RWPE2 (cell line): ENCODE results near the gene OR3A2.
"Not testable (repeated sequence)": the region's sequence is repeated elsewhere in the genome, so short reads cannot be mapped to it uniquely, and the experiment has no call there.

Source experiments
- ATAC-seq: fragments of 200-7000 bp; cut with Tn5 transposase; 3 replicates; pipeline ENCODE4 v1.9.1; 2021; ENCODE audit warnings: low read depth
- DNase-seq: peaks from one replicate; pipeline ENCODE4 v3.0.0-alpha.2; 2020; ENCODE audit warnings: low spot score
- H3K27ac ChIP-seq: fragments of 450-650 bp; 2 replicates; pipeline ENCODE4 v1.5.1; 2017; ENCODE audit warnings: mild to moderate bottlenecking; ENCODE audit not compliant: poor library complexity, severe bottlenecking
- H3K27me3 ChIP-seq: fragments of 250-450 bp; sonication (Bioruptor Pico); 2 replicates; pipeline ENCODE4 v1.5.1; 2021; ENCODE audit warnings: mild to moderate bottlenecking, moderate library complexity; ENCODE audit not compliant: insufficient read depth, poor library complexity, severe bottlenecking
- H3K36me3 ChIP-seq: fragments of 250-450 bp; sonication (Bioruptor Pico); 2 replicates; pipeline ENCODE4 v1.5.1; 2020; ENCODE audit warnings: low read depth, mild to moderate bottlenecking, moderate library complexity
- H3K4me1 ChIP-seq: fragments of 250-450 bp; sonication (Bioruptor Pico); 2 replicates; pipeline ENCODE4 v1.5.1; 2021; ENCODE audit warnings: mild to moderate bottlenecking, moderate library complexity; ENCODE audit not compliant: insufficient read depth, poor library complexity, severe bottlenecking
- H3K4me3 ChIP-seq: fragments of 250-450 bp; sonication (Bioruptor Pico); 2 replicates; pipeline ENCODE4 v1.5.1; 2021; ENCODE audit warnings: mild to moderate bottlenecking, moderate library complexity; ENCODE audit not compliant: severe bottlenecking
- H3K9me3 ChIP-seq: fragments of 250-450 bp; sonication (Bioruptor Pico); 2 replicates; pipeline ENCODE4 v1.5.1; 2021; ENCODE audit warnings: mild to moderate bottlenecking, moderate library complexity; ENCODE audit not compliant: severe bottlenecking
- TF ChIP-seq, protein P1 (sequence below): fragments of 450-650 bp; IDR thresholded peaks from one replicate; pipeline ENCODE4 v1.5.1; 2017; ENCODE audit warnings: mild to moderate bottlenecking, moderate library complexity; ENCODE audit not compliant: poor library complexity, severe bottlenecking

OR3A2 gene

DNA sequence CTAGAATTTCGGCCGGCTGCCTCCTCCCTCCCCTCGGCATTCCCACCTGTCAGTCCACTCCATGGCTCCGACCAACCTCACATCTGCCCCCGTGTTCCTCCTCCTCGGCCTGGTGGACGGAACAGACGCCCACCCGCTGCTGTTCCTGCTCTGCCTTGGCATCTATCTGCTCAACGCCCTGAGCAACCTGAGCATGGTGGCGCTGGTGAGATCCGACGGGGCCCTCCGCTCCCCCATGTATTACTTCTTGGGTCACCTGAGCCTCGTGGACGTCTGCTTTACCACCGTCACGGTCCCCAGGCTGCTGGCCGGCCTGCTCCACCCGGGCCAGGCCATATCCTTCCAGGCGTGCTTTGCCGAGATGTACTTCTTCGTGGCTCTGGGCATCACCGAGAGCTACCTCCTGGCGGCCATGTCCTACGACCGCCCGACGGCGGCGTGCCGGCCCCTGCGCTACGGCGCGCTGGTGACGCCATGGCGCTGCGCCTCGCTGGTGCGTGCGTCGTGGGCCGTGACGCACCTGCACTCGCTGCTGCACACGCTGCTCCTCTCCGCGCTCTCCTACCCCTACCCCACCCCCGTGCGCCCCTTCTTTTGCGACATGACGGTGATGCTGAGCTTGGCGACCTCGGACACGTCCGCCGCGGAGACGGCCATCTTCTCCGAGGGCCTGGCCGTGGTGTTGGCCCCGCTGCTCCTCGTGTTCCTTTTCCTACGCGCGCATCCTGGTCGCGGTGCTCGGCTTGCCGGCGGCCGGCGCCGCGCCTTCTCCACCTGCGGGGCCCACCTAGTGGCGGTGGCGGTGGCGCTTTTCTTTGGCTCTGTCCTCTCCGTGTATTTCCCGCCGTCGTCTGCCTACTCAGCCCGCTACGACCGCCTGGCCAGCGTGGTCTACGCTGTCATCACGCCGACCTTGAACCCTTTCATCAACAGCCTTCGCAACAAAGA is at the start of gene OR3A2:
OR3A2 (minus strand) TSS at position 440 of the 948 bp plus-strand sequence.
- H3K27me3 ChIP-seq = no peaks in the 10 kb centered on the region
- peaks cover 2% of the 10 kb centered on the region for H3K9me3 ChIP-seq
- H3K4me3 ChIP-seq = peak within 1 kb of the TSS; percentile 42
- DNase-seq = no peak
- TF ChIP-seq, protein P1, sequence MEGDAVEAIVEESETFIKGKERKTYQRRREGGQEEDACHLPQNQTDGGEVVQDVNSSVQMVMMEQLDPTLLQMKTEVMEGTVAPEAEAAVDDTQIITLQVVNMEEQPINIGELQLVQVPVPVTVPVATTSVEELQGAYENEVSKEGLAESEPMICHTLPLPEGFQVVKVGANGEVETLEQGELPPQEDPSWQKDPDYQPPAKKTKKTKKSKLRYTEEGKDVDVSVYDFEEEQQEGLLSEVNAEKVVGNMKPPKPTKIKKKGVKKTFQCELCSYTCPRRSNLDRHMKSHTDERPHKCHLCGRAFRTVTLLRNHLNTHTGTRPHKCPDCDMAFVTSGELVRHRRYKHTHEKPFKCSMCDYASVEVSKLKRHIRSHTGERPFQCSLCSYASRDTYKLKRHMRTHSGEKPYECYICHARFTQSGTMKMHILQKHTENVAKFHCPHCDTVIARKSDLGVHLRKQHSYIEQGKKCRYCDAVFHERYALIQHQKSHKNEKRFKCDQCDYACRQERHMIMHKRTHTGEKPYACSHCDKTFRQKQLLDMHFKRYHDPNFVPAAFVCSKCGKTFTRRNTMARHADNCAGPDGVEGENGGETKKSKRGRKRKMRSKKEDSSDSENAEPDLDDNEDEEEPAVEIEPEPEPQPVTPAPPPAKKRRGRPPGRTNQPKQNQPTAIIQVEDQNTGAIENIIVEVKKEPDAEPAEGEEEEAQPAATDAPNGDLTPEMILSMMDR = no peak
- H3K27ac ChIP-seq = no peak within 1 kb of the TSS
- H3K36me3 ChIP-seq = no peaks in the 10 kb centered on the region
- H3K4me1 ChIP-seq = no peaks in the 10 kb centered on the region
- peak; percentile 93 for ATAC-seq

DNA sequence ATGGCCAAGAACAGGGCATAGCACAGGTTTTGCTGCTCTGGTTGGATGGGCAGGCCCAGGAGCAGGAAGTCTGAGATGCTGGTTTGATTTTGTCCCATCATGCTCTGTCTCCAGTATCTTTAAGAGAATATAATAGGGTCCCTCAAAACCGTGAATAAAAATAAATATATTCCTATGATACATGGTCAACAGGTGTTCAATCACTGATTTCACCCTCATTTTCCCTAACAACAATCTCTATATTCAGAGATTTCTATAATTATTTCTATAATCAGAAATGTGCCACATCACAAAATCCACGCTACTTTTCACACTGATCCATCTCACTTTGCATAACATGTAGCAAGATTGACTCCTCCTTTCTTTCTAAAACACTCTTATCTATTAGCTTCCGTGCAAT is 47.6 kb upstream of the OR3A2 start, which contains the start of gene OR1E2:
OR1E2 (minus strand) TSS at position 101 of the 400 bp plus-strand sequence; CDS start at position 101, 0 bp downstream.
- ATAC-seq = no peak
- H3K4me1 ChIP-seq = no peaks in the 10 kb centered on the region
- DNase-seq = no peak
- TF ChIP-seq, protein P1 = no peak
- H3K9me3 ChIP-seq = no peaks in the 10 kb centered on the region
- H3K27me3 ChIP-seq = peaks cover 8% of the 10 kb centered on the region
- H3K36me3 ChIP-seq = no peaks in the 10 kb centered on the region
- no peak within 1 kb of the TSS for H3K27ac ChIP-seq
- H3K4me3 ChIP-seq = no peak within 1 kb of the TSS

DNA sequence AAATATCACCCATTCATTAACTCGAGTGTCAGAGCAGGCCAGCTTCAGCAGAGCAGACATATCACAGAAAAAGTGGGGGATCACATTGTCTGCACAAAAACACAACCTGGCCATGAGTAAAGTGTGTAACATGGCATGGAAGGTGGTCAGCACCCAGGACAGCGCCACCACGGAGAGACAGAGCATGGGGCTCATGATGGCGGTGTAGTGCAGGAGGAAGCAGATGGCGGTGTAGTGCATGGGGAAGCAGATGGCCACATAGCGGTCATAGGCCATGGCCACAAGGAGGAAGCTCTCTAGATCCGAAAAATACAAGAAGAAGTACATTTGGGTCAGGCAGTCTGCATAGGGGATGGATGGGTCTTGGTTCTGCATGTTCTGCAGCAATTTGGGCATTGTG is 47.1 kb upstream of the OR3A2 start:
- not testable (repeated sequence) for ATAC-seq, H3K9me3 ChIP-seq, H3K36me3 ChIP-seq, DNase-seq, H3K27me3 ChIP-seq, H3K4me1 ChIP-seq, H3K27ac ChIP-seq, H3K4me3 ChIP-seq

DNA sequence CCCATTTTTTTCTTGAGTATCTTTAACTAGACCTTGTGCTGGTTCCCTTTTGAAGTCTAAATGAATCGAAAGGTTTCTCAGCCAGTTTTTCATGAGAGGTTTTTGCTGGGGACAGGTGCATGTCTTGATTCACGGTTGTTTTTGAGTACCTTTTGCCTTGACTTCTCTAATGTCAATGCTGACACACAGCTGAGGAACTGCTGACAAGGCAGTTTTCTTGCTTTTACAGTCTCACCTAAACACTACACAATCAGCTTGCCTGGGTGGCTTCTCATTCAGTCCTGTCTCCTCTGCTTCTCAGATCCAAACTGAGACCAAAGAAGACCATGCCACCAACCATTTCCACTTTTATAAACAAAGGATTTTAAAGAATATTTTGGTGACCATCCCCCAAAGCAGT is 32.1 kb upstream of the OR3A2 start:
- H3K4me1 ChIP-seq = no peaks in the 10 kb centered on the region
- ATAC-seq (no peak), DNase-seq (no peak)
- no peaks in the 10 kb centered on the region for H3K36me3 ChIP-seq
- no peak overlapping the region for H3K27ac ChIP-seq
- H3K27me3 ChIP-seq = peaks cover 11% of the 10 kb centered on the region
- no peaks in the 10 kb centered on the region for H3K9me3 ChIP-seq
- TF ChIP-seq, protein P1 = no peak
- no peak overlapping the region for H3K4me3 ChIP-seq

DNA sequence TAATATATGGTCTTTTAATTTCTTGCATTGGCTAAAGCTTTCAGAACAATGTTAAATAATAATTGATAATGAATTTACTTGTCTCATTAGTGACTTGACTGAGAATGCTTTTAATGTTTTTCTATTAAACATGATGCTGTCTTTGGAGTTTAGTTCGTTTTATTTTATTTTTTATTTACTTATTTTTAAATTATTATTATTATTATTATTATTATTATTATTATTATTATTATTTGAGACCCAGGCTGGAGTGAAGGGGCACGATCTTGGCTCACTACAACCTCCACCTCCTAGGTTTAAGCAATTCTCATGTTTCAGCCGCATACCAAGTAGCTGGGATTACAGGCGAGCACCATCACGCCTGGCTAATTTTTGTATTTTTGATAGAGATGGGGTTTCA is 29.5 kb upstream of the OR3A2 start:
- TF ChIP-seq, protein P1 = no peak
- H3K4me1 ChIP-seq = no peaks in the 10 kb centered on the region
- no peaks in the 10 kb centered on the region for H3K9me3 ChIP-seq
- H3K4me3 ChIP-seq = no peak overlapping the region
- DNase-seq (no peak), ATAC-seq (no peak)
- H3K27me3 ChIP-seq = peaks cover 11% of the 10 kb centered on the region
- H3K27ac ChIP-seq = no peak overlapping the region
- no peaks in the 10 kb centered on the region for H3K36me3 ChIP-seq

DNA sequence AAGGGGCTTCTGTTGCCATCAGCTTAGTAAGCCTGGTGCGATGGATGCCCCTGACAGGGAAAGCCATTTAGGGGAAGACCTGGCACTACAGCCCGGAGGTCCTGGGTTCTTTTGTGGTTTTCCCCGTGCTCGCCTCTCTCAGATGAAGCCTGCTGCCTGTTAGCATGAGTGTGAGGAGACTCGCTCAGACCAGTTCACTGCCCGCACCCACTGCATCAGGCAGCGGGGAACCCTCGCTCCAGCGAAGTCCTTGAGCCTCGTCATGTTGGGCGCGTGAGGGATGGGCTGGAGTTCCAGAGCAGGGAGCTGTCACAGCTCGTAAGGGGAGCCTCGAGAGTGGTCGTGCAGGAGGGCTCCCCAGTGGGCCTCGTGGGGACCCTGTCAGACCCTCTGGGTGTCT is 26.1 kb upstream of the OR3A2 start:
- not testable (repeated sequence) for ATAC-seq, H3K9me3 ChIP-seq

More for the DNA sequence above, 26.1 kb upstream of the OR3A2 start:
- DNase-seq, H3K27ac ChIP-seq, H3K36me3 ChIP-seq, H3K27me3 ChIP-seq, H3K4me3 ChIP-seq, H3K4me1 ChIP-seq: not testable (repeated sequence)
